GM12878 (cell line): Measurements from ENCODE around the gene NPC1. TPM values are rescaled to one million over a fixed set of nuclear protein-coding genes. Genes with fewer than 3 reads are reported as not detected.

ENCODE experiments used
- ATAC-seq: fragments of 200-7000 bp; cut with Tn5 transposase; 3 replicates; pipeline ENCODE4 v1.9.1; 2020; ENCODE audit warnings: mild to moderate bottlenecking, moderate library complexity
- BruUV-seq: library from RNA; stranded (reverse); fragments of 400-500 nt; replicated peaks from 2 replicates; lab custom pipeline; 2021; lab: Mats Ljungman, UMichigan
- CTCF ChIA-PET: fragments of 300-600 bp; sonication (Branson Sonifier 250); formaldehyde crosslinking; extraction: SDS; loops from one replicate; lab custom pipeline; 2021; ENCODE audit warnings: inconsistent platforms; lab: Yijun Ruan, JAX
- POLR2A ChIA-PET: fragments of 350-600 bp; formaldehyde crosslinking; extraction: SDS; loops from one replicate; lab custom pipeline; 2021; ENCODE audit warnings: inconsistent platforms; lab: Charles Lee
- RAD21 ChIA-PET: fragments of 300-600 bp; sonication (Branson Sonifier 250); formaldehyde crosslinking; loops from one replicate; lab custom pipeline; 2023; ENCODE audit warnings: antibody characterized with exemption; ENCODE audit not compliant: unreplicated experiment; lab: Charles Lee
- SMC1A ChIA-PET: fragments of 300-600 bp; sonication (Branson Sonifier 250); formaldehyde crosslinking; loops from one replicate; lab custom pipeline; 2023; ENCODE audit not compliant: unreplicated experiment, uncharacterized antibody; lab: Charles Lee
- DNase-seq: peaks from one replicate; pipeline ENCODE4 v3.0.0-alpha.2; 2011; ENCODE audit warnings: low read depth, low spot score
- FAIRE-seq: peaks from 3 replicates; lab custom pipeline; 2011; peaks lifted over from hg19 to GRCh38; lab: Jason Lieb, UNC
- H2AFZ ChIP-seq: 2 replicates; pipeline ENCODE4 v1.6.0; 2011; ENCODE audit warnings: low read depth, low read length, control low read depth; ENCODE audit not compliant: control insufficient read depth
- H3K27ac ChIP-seq: 2 replicates; pipeline ENCODE4 v1.5.1; 2011; ENCODE audit warnings: control low read depth; ENCODE audit not compliant: control insufficient read depth, insufficient read depth
- H3K27me3 ChIP-seq, 2 experiments: replicated peaks in 1 of 2; 2 replicates each; pipeline versions ENCODE4 v1.6.0 to v1.6.1; 2011; ENCODE audit warnings: low read length in 1 of 2; ENCODE audit not compliant: control insufficient read depth in 2 of 2, insufficient read depth in 2 of 2
- H3K36me3 ChIP-seq, 2 experiments: 2 replicates each; pipeline ENCODE4 v1.5.1; 2011; ENCODE audit warnings: low read length in 1 of 2; ENCODE audit not compliant: control insufficient read depth in 2 of 2, insufficient read depth in 2 of 2
- H3K4me1 ChIP-seq: 2 replicates; pipeline ENCODE4 v1.6.1; 2011; ENCODE audit warnings: mild to moderate bottlenecking, low read length, moderate library complexity, mixed read lengths; ENCODE audit not compliant: control insufficient read depth, insufficient read depth
- H3K4me2 ChIP-seq: 2 replicates; pipeline ENCODE4 v1.6.0; 2011; ENCODE audit warnings: control low read depth; ENCODE audit not compliant: control insufficient read depth, insufficient read depth
- H3K4me3 ChIP-seq: fragments of 200-600 bp; sonication (generic); 2 replicates; pipeline ENCODE4 v1.5.1; 2016
- H3K79me2 ChIP-seq: 2 replicates; pipeline ENCODE4 v1.6.0; 2011; ENCODE audit warnings: low read length; ENCODE audit not compliant: control insufficient read depth, insufficient read depth
- H3K9ac ChIP-seq: 2 replicates; pipeline ENCODE4 v1.8.0; 2011; ENCODE audit warnings: low read length, control low read depth, mixed read lengths; ENCODE audit not compliant: control insufficient read depth, insufficient read depth
- H3K9me3 ChIP-seq: replicated peaks from 3 replicates; pipeline ENCODE4 v1.5.1; 2011; ENCODE audit warnings: mild to moderate bottlenecking, low read length; ENCODE audit not compliant: control insufficient read depth, insufficient read depth
- H4K20me1 ChIP-seq: 2 replicates; pipeline ENCODE4 v1.6.0; 2011; ENCODE audit not compliant: control insufficient read depth, insufficient read depth
- FOXM1 ChIP-seq: IDR thresholded peaks from 2 replicates; pipeline ENCODE4 v1.6.1; 2012; ENCODE audit warnings: low read depth, mild to moderate bottlenecking, inconsistent platforms, low read length, moderate library complexity
- GABPA ChIP-seq: IDR thresholded peaks from 2 replicates; pipeline ENCODE4 v1.6.1; 2014; ENCODE audit warnings: antibody characterized with exemption, low read depth, mild to moderate bottlenecking, inconsistent platforms
- KDM1A ChIP-seq: fragments of 200-600 bp; sonication (generic); IDR thresholded peaks from 2 replicates; pipeline ENCODE4 v1.6.1; 2016; ENCODE audit warnings: borderline replicate concordance
- MYB ChIP-seq: fragments of 150-350 bp; IDR thresholded peaks from 2 replicates; pipeline ENCODE4 v1.6.1; 2014; ENCODE audit warnings: mild to moderate bottlenecking, low read depth, low read length, borderline replicate concordance
- NFIC ChIP-seq: IDR thresholded peaks from 2 replicates; pipeline ENCODE4 v1.6.1; 2012; ENCODE audit warnings: low read depth, mild to moderate bottlenecking, inconsistent platforms, low read length, moderate library complexity
- NRF1 ChIP-seq: conservative IDR thresholded peaks from 2 replicates; pipeline ENCODE4 v1.6.1; 2011; ENCODE audit warnings: mild to moderate bottlenecking, low read depth, low read length, improper control_type of control experiment
- RAD51 ChIP-seq: fragments of 450-650 bp; IDR thresholded peaks from 2 replicates; pipeline ENCODE4 v1.6.1; 2016; ENCODE audit warnings: moderate library complexity, mild to moderate bottlenecking, inconsistent platforms
- RFX5 ChIP-seq: IDR thresholded peaks from 2 replicates; pipeline ENCODE4 v1.6.1; 2011; ENCODE audit warnings: low read depth, low read length, improper control_type of control experiment
- TBL1XR1 ChIP-seq: IDR thresholded peaks from 2 replicates; pipeline ENCODE4 v1.6.1; 2012; ENCODE audit warnings: low read depth, low read length, improper control_type of control experiment
- TCF12 ChIP-seq: IDR thresholded peaks from 2 replicates; pipeline ENCODE4 v1.6.1; 2011; ENCODE audit warnings: low read depth, mild to moderate bottlenecking, low read length
- ZNF384 ChIP-seq: IDR thresholded peaks from 2 replicates; pipeline ENCODE4 v1.6.1; 2012; ENCODE audit warnings: low read depth, mild to moderate bottlenecking, low read length, improper control_type of control experiment, borderline replicate concordance
- WGBS: methylation state at CpG from one replicate; pipeline ENCODE4 v1.1.6; 2016; ENCODE audit warnings: low lambda C conversion rate; ENCODE audit not compliant: insufficient replicate concordance, insufficient coverage; ENCODE audit errors: missing lambda C conversion rate; 5-methylcytosine and 5-hydroxymethylcytosine counted together
- in situ Hi-C: fragments of 300-500 bp; cut with MboI; formaldehyde crosslinking; loops from 9 replicates; pipeline ENCODE4 v1.14.3; 2018; ENCODE audit warnings: mixed read lengths
- intact Hi-C: fragments of 100-400 bp; cut with micrococcal nuclease; formaldehyde crosslinking; loops from one replicate; pipeline ENCODE4 v1.14.2; 2022; ENCODE audit not compliant: unreplicated experiment
- polyA plus RNA-seq, 11 experiments: library from polyadenylated mRNA; depleted of rRNA in 4 of 11; unstranded in 6 of 11; stranded (reverse) in 5 of 11; fragments of >200 nt; fragmentation: Nextera tagmentation in 4 of 11; fragmentation: Illumina TruSeq in 1 of 11; extraction: Ambion mirVana in 4 of 11; extraction: Trizol in 1 of 11; gene quantifications; 1 replicate in 1 of 11; 2 replicates in 10 of 11; pipeline versions ENCODE4 v1.2.1 to v1.2.3, GENCODE V29; 2011 to 2016; ENCODE audit warnings: inconsistent platforms in 2 of 11, missing spikeins in 2 of 11, low read depth in 1 of 11
- total RNA-seq, 4 experiments: library from RNA; depleted of rRNA in 3 of 4; stranded (reverse); fragments of >200 nt in 3 of 4; fragmentation: Illumina TruSeq in 1 of 4; extraction: Trizol in 1 of 4; gene quantifications; 2 replicates each; pipeline versions ENCODE4 v1.2.1 to v1.2.3, GENCODE V29; 2013 to 2021
- TF ChIP-seq, protein P1 (sequence below): fragments of 450-650 bp; formaldehyde crosslinking; IDR thresholded peaks from 2 replicates; pipeline ENCODE4 v1.4.0; 2020; ENCODE audit warnings: mild to moderate bottlenecking, moderate library complexity
- TF ChIP-seq, protein P2 (sequence below): IDR thresholded peaks from 2 replicates; pipeline ENCODE4 v1.6.1; 2012; ENCODE audit warnings: low read depth, low read length, improper control_type of control experiment
- TF ChIP-seq, protein P3 (sequence below): fragments of 450-650 bp; IDR thresholded peaks from 2 replicates; pipeline ENCODE4 v1.6.1; 2014; ENCODE audit warnings: mild to moderate bottlenecking
- TF ChIP-seq, protein P4 (sequence below): fragments of 450-650 bp; IDR thresholded peaks from 2 replicates; pipeline ENCODE4 v1.6.1; 2016; ENCODE audit warnings: mild to moderate bottlenecking
- TF ChIP-seq, protein P5 (sequence below): fragments of 150-350 bp; IDR thresholded peaks from 2 replicates; pipeline ENCODE4 v1.6.1; 2014; ENCODE audit warnings: mild to moderate bottlenecking, low read depth, low read length

The NPC1 gene
- total and polyA plus RNA-seq, 10 of the 15 experiments (the other 5 are each of a cell fraction or from before 2014, with no cell fraction given), result 10.1 to 45.2 (median 19.4) TPM

DNA sequence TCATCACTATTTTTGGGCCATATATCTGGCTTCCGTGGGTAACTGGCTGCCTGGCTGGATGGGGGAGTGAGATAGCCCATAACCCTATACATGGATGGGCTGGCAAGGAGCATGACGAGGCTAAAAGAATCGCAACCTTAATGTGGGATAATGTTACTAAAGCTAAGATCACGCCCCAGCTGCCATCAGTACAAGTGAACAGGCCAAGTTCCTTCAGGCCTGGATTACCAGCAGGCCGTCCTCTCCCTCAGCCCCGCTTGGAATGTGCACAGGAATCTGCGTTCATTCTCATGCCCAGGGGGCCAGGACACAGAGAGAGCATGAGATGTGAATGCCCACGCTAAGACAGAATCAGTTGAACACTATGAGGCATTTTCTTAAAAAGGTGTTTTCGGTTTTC is 48.3 kb downstream of the NPC1 start (continued):
- TF ChIP-seq KDM1A, result no peak
- TF ChIP-seq, protein P1, sequence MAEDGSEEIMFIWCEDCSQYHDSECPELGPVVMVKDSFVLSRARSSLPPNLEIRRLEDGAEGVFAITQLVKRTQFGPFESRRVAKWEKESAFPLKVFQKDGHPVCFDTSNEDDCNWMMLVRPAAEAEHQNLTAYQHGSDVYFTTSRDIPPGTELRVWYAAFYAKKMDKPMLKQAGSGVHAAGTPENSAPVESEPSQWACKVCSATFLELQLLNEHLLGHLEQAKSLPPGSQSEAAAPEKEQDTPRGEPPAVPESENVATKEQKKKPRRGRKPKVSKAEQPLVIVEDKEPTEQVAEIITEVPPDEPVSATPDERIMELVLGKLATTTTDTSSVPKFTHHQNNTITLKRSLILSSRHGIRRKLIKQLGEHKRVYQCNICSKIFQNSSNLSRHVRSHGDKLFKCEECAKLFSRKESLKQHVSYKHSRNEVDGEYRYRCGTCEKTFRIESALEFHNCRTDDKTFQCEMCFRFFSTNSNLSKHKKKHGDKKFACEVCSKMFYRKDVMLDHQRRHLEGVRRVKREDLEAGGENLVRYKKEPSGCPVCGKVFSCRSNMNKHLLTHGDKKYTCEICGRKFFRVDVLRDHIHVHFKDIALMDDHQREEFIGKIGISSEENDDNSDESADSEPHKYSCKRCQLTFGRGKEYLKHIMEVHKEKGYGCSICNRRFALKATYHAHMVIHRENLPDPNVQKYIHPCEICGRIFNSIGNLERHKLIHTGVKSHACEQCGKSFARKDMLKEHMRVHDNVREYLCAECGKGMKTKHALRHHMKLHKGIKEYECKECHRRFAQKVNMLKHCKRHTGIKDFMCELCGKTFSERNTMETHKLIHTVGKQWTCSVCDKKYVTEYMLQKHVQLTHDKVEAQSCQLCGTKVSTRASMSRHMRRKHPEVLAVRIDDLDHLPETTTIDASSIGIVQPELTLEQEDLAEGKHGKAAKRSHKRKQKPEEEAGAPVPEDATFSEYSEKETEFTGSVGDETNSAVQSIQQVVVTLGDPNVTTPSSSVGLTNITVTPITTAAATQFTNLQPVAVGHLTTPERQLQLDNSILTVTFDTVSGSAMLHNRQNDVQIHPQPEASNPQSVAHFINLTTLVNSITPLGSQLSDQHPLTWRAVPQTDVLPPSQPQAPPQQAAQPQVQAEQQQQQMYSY (CRISPR knock-in tag), result no peak
- TF ChIP-seq, protein P2, sequence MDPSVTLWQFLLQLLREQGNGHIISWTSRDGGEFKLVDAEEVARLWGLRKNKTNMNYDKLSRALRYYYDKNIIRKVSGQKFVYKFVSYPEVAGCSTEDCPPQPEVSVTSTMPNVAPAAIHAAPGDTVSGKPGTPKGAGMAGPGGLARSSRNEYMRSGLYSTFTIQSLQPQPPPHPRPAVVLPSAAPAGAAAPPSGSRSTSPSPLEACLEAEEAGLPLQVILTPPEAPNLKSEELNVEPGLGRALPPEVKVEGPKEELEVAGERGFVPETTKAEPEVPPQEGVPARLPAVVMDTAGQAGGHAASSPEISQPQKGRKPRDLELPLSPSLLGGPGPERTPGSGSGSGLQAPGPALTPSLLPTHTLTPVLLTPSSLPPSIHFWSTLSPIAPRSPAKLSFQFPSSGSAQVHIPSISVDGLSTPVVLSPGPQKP, result no peak
- TF ChIP-seq, all 136 proteins: peak for 0

DNA sequence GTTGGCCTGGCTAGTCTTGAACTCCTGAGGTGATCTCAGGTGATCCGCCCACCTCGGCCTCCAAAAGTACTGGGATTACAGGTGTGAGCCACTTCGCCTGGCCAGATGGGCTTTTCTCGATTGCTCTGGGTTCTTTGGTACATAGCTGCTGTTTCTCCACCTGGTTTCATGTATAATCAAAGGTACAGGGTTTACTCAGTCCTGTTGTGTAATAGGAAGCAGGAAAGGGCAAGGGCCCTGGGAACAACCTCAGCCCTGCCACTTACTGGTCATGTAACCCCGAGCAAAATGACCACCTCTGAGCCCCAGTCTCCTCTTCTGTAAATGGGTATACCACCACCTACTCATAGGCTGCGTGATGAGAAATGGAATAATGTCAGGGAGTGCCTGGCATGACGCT is 49.0 kb downstream of the NPC1 start:
- Histone ChIP-seq H3K36me3 (peaks cover 34 to 38% of the 10 kb centered on the region in 2 experiments), H3K4me1 (peaks cover 29% of the 10 kb centered on the region), H3K4me3 (no peak overlapping the region), H3K27me3 (no peaks in the 10 kb centered on the region), H4K20me1 (no peaks in the 10 kb centered on the region), H3K9ac (no peak overlapping the region), H3K27ac (no peak overlapping the region), H3K4me2 (no peak overlapping the region), H3K9me3 (no peaks in the 10 kb centered on the region), H3K79me2 (no peaks in the 10 kb centered on the region), H2AFZ (no peak overlapping the region)
- ChIA-PET RAD21 (no interaction called here), POLR2A (no interaction called here), CTCF (no interaction called here), SMC1A (no interaction called here)
- in situ Hi-C loops (no loop called here), intact Hi-C loops (no loop called here)
- no peak for DNase-seq
- no TSS peak for BruUV-seq
- 97% methylated on average over 7 of the region's 7 CpGs for WGBS
- FAIRE-seq, result no peak
- no peak for ATAC-seq
- TF ChIP-seq RFX5 (no peak), TBL1XR1 (no peak), MYB (no peak), NFIC (no peak), GABPA (no peak), ZNF384 (no peak), TCF12 (no peak), NRF1 (no peak), RAD51 (no peak), FOXM1 (no peak)
- TF ChIP-seq, protein P3, sequence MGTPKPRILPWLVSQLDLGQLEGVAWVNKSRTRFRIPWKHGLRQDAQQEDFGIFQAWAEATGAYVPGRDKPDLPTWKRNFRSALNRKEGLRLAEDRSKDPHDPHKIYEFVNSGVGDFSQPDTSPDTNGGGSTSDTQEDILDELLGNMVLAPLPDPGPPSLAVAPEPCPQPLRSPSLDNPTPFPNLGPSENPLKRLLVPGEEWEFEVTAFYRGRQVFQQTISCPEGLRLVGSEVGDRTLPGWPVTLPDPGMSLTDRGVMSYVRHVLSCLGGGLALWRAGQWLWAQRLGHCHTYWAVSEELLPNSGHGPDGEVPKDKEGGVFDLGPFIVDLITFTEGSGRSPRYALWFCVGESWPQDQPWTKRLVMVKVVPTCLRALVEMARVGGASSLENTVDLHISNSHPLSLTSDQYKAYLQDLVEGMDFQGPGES, result no peak
- TF ChIP-seq, protein P4, sequence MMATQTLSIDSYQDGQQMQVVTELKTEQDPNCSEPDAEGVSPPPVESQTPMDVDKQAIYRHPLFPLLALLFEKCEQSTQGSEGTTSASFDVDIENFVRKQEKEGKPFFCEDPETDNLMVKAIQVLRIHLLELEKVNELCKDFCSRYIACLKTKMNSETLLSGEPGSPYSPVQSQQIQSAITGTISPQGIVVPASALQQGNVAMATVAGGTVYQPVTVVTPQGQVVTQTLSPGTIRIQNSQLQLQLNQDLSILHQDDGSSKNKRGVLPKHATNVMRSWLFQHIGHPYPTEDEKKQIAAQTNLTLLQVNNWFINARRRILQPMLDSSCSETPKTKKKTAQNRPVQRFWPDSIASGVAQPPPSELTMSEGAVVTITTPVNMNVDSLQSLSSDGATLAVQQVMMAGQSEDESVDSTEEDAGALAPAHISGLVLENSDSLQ, result no peak
- TF ChIP-seq, protein P5, sequence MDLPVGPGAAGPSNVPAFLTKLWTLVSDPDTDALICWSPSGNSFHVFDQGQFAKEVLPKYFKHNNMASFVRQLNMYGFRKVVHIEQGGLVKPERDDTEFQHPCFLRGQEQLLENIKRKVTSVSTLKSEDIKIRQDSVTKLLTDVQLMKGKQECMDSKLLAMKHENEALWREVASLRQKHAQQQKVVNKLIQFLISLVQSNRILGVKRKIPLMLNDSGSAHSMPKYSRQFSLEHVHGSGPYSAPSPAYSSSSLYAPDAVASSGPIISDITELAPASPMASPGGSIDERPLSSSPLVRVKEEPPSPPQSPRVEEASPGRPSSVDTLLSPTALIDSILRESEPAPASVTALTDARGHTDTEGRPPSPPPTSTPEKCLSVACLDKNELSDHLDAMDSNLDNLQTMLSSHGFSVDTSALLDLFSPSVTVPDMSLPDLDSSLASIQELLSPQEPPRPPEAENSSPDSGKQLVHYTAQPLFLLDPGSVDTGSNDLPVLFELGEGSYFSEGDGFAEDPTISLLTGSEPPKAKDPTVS, result no peak
